Suprapubic skin (tissue), 4 donors: ENCODE results near the gene LRRC4C. TPM values are rescaled to one million over a fixed set of nuclear protein-coding genes. Genes with fewer than 3 reads are reported as not detected.

Experiments
- DNase-seq, 2 donors: peaks; one replicate each; pipeline ENCODE4 v3.0.0-alpha.2; 2019; ENCODE audit warnings: low spot score in 2 of 2
- H3K27ac ChIP-seq: fragments of 200-600 bp; sonication (generic); one replicate; pipeline ENCODE4 v1.5.1; 2019
- H3K27me3 ChIP-seq: fragments of 200-600 bp; sonication (generic); one replicate; pipeline ENCODE4 v1.5.1; 2019
- H3K36me3 ChIP-seq: fragments of 200-600 bp; sonication (generic); one replicate; pipeline ENCODE4 v1.5.1; 2019
- H3K4me1 ChIP-seq: fragments of 200-600 bp; sonication (generic); one replicate; pipeline ENCODE4 v1.5.1; 2019
- H3K4me3 ChIP-seq: fragments of 200-600 bp; sonication (generic); one replicate; pipeline ENCODE4 v1.5.1; 2019; ENCODE audit warnings: mild to moderate bottlenecking
- H3K9me3 ChIP-seq: fragments of 200-600 bp; sonication (generic); one replicate; pipeline ENCODE4 v1.5.1; 2019
- EP300 ChIP-seq: sonication (generic); formaldehyde crosslinking; IDR thresholded peaks from one replicate; pipeline ENCODE4 v1.6.1; 2017; ENCODE audit warnings: antibody characterized with exemption
- POLR2A ChIP-seq, 2 donors: fragments of 450-650 bp; IDR thresholded peaks; one replicate each; pipeline ENCODE4 v1.6.1; 2017; ENCODE audit warnings: antibody characterized with exemption in 2 of 2, mild to moderate bottlenecking in 2 of 2, moderate library complexity in 2 of 2
- POLR2AphosphoS5 ChIP-seq, 3 donors: sonication (generic); formaldehyde crosslinking; IDR thresholded peaks; one replicate each; pipeline ENCODE4 v1.6.1; 2017; ENCODE audit warnings: antibody characterized with exemption in 3 of 3
- WGBS: methylation state at CpG from one replicate; pipeline ENCODE4 v1.1.5; 2018; 5-methylcytosine and 5-hydroxymethylcytosine counted together
- total RNA-seq, 4 donors: library from RNA; depleted of rRNA; stranded (reverse); fragments of >200 nt; gene quantifications; one replicate each; pipeline ENCODE4 v1.1.0, GENCODE V29; 2016
- TF ChIP-seq, protein P1 (sequence below), 2 donors: fragments of 200-600 bp in 1 of 2; fragments of 450-650 bp in 1 of 2; sonication (generic) in 1 of 2; IDR thresholded peaks; one replicate each; pipeline ENCODE4 v1.5.1; 2016 to 2019; ENCODE audit warnings: antibody characterized with exemption in 2 of 2, mild to moderate bottlenecking in 1 of 2, moderate library complexity in 1 of 2

The LRRC4C gene
- total RNA-seq, 4 donors from 2014 or later = 0.19 to 1.1 (median 0.60) TPM; not detected in 1

DNA sequence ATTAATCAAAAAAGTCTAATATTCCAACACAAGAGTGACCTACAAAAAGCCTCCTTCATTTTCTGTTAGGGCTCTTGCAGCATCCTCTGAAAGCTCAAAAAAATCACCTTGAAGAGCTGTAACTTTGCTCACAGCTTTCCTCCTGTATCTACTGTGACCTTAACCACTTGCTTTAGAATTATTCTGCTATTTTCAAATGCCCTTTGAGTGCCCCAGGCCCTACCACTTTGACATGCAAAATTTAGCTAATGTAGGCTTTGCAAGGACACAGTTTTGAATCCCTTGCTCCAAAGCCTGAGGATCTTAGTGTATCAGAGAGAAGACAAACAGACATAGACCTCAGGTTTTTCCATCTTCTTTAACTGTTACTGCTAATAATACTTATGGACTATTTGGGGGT lies 253.1 kb downstream of the LRRC4C start:
- no peaks in the 10 kb centered on the region for H3K27me3 ChIP-seq
- no peak overlapping the region for H3K27ac ChIP-seq
- no peaks in the 10 kb centered on the region for H3K4me1 ChIP-seq
- TF ChIP-seq POLR2AphosphoS5 (IDR thresholded peaks at IDR 0.05) = no peak
- no peaks in the 10 kb centered on the region for H3K36me3 ChIP-seq
- no peak overlapping the region for H3K4me3 ChIP-seq
- no peaks in the 10 kb centered on the region for H3K9me3 ChIP-seq
- DNase-seq = no peak

DNA sequence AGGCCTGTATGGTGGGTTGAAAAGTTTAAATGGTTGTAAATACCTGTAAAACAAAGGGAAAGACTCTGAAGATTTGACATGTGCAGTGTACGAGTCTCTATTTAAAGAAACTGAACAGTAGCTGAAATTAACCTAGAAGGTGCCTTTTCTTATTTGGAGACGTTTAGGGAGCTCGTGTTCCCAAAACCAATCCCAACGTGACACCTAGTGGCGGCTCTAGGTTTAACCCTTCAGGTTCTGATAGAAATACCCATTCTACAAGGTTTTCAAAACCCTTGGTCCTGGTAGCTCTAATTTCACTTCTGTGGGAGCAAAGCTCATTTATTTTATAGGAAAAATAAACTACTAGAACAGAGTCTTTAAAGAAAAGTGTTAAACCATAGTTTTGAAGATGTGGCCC lies 258.3 kb downstream of the LRRC4C start:
- DNase-seq = no peak
- 9% methylated on average over 5 of the region's 5 CpGs for WGBS
- H3K27ac ChIP-seq = no peak overlapping the region
- H3K4me1 ChIP-seq = no peaks in the 10 kb centered on the region
- no peaks in the 10 kb centered on the region for H3K36me3 ChIP-seq
- no peaks in the 10 kb centered on the region for H3K9me3 ChIP-seq
- TF ChIP-seq, protein P1, sequence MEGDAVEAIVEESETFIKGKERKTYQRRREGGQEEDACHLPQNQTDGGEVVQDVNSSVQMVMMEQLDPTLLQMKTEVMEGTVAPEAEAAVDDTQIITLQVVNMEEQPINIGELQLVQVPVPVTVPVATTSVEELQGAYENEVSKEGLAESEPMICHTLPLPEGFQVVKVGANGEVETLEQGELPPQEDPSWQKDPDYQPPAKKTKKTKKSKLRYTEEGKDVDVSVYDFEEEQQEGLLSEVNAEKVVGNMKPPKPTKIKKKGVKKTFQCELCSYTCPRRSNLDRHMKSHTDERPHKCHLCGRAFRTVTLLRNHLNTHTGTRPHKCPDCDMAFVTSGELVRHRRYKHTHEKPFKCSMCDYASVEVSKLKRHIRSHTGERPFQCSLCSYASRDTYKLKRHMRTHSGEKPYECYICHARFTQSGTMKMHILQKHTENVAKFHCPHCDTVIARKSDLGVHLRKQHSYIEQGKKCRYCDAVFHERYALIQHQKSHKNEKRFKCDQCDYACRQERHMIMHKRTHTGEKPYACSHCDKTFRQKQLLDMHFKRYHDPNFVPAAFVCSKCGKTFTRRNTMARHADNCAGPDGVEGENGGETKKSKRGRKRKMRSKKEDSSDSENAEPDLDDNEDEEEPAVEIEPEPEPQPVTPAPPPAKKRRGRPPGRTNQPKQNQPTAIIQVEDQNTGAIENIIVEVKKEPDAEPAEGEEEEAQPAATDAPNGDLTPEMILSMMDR (IDR thresholded peaks at IDR 0.05) = no peak
- TF ChIP-seq EP300 = no peak
- TF ChIP-seq POLR2A (IDR thresholded peaks at IDR 0.05) = no peak
- no peak for TF ChIP-seq POLR2AphosphoS5 (IDR thresholded peaks at IDR 0.05)
- no peak overlapping the region for H3K4me3 ChIP-seq
- no peaks in the 10 kb centered on the region for H3K27me3 ChIP-seq

DNA sequence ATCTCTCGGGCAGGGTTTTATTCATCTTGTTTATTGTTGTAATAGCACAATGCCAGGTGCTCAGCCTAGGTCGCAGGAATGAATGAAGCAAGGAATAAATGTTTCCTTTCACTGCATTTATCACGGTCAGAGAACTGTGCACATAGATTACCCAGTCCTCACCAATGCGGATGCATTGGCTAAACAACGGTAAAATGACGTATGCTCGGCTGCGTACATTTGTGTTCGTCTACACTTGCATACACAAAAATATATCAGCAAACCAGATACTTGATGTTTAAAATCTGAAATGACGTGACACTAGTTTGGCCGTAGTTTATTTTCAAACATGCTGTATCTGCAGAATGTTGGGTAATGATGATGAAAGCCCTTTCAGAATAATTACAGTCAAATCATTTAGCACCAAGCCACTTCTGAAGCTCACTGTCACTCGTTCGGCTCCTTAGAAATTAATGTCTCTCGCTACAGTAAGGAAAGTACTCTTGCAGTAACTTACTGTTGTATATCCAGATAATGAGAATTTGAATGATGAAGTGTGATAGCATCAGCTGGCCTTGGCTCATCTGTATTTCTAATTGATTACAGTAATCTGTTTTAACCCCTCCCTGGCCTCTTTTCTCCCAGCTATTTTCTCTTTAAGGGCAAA lies 268.9 kb downstream of the LRRC4C start:
- no peak for DNase-seq
- no peaks in the 10 kb centered on the region for H3K27me3 ChIP-seq
- H3K4me1 ChIP-seq = no peaks in the 10 kb centered on the region
- peaks cover 10% of the 10 kb centered on the region for H3K9me3 ChIP-seq
- H3K27ac ChIP-seq = no peak overlapping the region
- no peaks in the 10 kb centered on the region for H3K36me3 ChIP-seq
- WGBS = 83% methylated on average over 14 of the region's 14 CpGs
- no peak overlapping the region for H3K4me3 ChIP-seq
- TF ChIP-seq EP300 (no peak), POLR2A (IDR thresholded peaks at IDR 0.05) (no peak), POLR2AphosphoS5 (IDR thresholded peaks at IDR 0.05) (no peak)
- TF ChIP-seq, protein P1 (IDR thresholded peaks at IDR 0.05) = no peak

DNA sequence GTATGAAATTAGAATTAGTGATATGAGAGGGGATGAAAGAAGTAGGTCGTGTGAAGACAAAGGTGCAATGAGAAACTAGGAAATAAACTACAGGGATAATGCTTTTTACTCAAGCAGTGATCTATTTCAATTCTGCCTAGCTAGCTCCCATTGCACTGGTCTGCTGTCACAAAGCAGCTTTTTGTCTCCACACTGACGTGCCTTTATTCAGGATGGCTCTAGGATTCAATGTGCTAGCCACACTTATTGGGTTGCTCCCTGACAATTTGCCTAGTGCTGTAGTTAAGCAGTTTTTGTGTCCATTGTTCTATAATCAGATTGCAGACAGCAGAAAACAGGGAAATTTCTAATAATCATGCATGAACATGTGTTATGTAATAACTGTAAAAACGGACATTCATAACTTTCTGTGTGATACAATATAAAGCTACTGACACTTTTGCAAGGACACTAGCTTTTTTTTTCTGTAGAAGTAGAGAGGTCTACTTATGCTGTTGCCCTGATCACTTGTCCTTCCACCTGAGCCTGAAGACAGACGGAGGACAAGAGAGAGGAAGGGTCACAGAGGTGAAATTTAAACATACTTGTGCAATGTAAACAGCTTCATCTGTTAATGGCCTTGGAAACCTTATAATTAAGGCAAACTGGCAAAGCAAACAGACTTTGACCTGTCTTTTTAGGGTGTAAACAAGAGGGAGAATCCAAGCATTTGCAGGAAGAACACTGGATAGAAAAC lies 269.6 kb downstream of the LRRC4C start:
- TF ChIP-seq, protein P1 (IDR thresholded peaks at IDR 0.05) = no peak
- TF ChIP-seq POLR2AphosphoS5 (IDR thresholded peaks at IDR 0.05) (no peak), EP300 (no peak), POLR2A (IDR thresholded peaks at IDR 0.05) (no peak)
- WGBS = 57% methylated on average over 4 of the region's 4 CpGs
- no peaks in the 10 kb centered on the region for H3K4me1 ChIP-seq

DNA sequence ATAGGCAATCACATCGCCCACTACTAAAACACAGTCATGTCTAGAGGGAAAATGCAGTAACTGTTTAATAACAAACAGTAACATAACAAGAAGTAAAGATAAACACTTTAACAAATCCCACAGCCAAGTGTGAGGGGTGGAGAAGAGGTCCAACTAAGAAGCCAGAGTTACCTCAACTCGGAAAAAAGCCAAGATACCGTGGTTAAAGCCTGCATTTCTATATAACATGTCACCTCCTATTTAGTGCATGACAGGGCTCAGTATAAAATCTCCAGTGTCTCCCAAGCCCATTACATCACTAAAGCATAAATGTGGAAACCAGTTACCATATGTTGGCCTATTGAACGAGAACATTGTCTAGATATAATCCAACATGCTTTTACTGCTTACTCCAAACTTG lies 281.7 kb downstream of the LRRC4C start:
- WGBS = 74% methylated on average over 4 of the region's 4 CpGs
- Histone ChIP-seq H3K4me1 (no peaks in the 10 kb centered on the region), H3K9me3 (no peaks in the 10 kb centered on the region), H3K27ac (no peak overlapping the region), H3K27me3 (no peaks in the 10 kb centered on the region), H3K36me3 (no peaks in the 10 kb centered on the region), H3K4me3 (no peak overlapping the region)
- TF ChIP-seq POLR2AphosphoS5 (IDR thresholded peaks at IDR 0.05) (no peak), POLR2A (IDR thresholded peaks at IDR 0.05) (no peak), EP300 (no peak)
- TF ChIP-seq, protein P1 (IDR thresholded peaks at IDR 0.05) = no peak
- DNase-seq = no peak

More for the DNA sequence above, 269.6 kb downstream of the LRRC4C start:
- no peak overlapping the region for H3K27ac ChIP-seq
- no peak for DNase-seq
- no peaks in the 10 kb centered on the region for H3K27me3 ChIP-seq
- H3K4me3 ChIP-seq = no peak overlapping the region
- H3K9me3 ChIP-seq = peaks cover 10% of the 10 kb centered on the region
- no peaks in the 10 kb centered on the region for H3K36me3 ChIP-seq
